HepG2 (cell line): Measurements from ENCODE around the gene RCC1.
A peak's percentile ranks its signal among the peaks of the same experiment; 100 is the strongest.
"Not testable (repeated sequence)": the region's sequence is repeated elsewhere in the genome, so short reads cannot be mapped to it uniquely, and the experiment has no call there.

ENCODE experiments used
- BRF2 ChIP-seq: sonication (generic); formaldehyde crosslinking; IDR thresholded peaks from 2 replicates; pipeline ENCODE4 v1.8.1; 2022; ENCODE audit warnings: mild to moderate bottlenecking, missing genetic modification reagents
- CTCF ChIP-seq: sonication (generic); formaldehyde crosslinking; IDR thresholded peaks from 2 replicates; pipeline ENCODE4 v1.5.0; 2020; ENCODE audit warnings: mild to moderate bottlenecking, missing genetic modification reagents, moderate library complexity
- EEA1 ChIP-seq: sonication (generic); formaldehyde crosslinking; IDR thresholded peaks from 2 replicates; pipeline ENCODE4 v1.5.1; 2020; ENCODE audit warnings: mild to moderate bottlenecking, missing genetic modification reagents, borderline replicate concordance
- FOXM1 ChIP-seq: sonication (generic); formaldehyde crosslinking; IDR thresholded peaks from 2 replicates; pipeline ENCODE4 v1.5.0; 2020; ENCODE audit warnings: missing genetic modification reagents
- HNF4A ChIP-seq: sonication (generic); formaldehyde crosslinking; IDR thresholded peaks from 2 replicates; pipeline ENCODE4 v1.4.0; 2020; ENCODE audit warnings: missing genetic modification reagents
- MEIS2 ChIP-seq: sonication (generic); formaldehyde crosslinking; IDR thresholded peaks from 2 replicates; pipeline ENCODE4 v1.9.0; 2021; ENCODE audit warnings: mild to moderate bottlenecking, missing genetic modification reagents
- MXI1 ChIP-seq: IDR thresholded peaks from 3 replicates; pipeline ENCODE4 v1.6.1; 2012; ENCODE audit warnings: low read depth, low read length, inconsistent platforms, borderline replicate concordance
- RAD21 ChIP-seq: fragments of 450-650 bp; formaldehyde crosslinking; IDR thresholded peaks from 2 replicates; pipeline ENCODE4 v1.5.0; 2020; ENCODE audit warnings: mild to moderate bottlenecking
- TCF7L2 ChIP-seq: IDR thresholded peaks from 2 replicates; pipeline ENCODE4 v1.6.1; 2011; ENCODE audit warnings: mild to moderate bottlenecking, low read depth, low read length, moderate library complexity
- ZBTB49 ChIP-seq: sonication (generic); formaldehyde crosslinking; IDR thresholded peaks from 2 replicates; pipeline ENCODE4 v1.4.0; 2020; ENCODE audit warnings: missing genetic modification reagents, borderline replicate concordance
- ZNF703 ChIP-seq: sonication (generic); formaldehyde crosslinking; IDR thresholded peaks from 2 replicates; pipeline ENCODE4 v1.5.1; 2020; ENCODE audit warnings: missing genetic modification reagents, mild to moderate bottlenecking, moderate library complexity, borderline replicate concordance

- TF ChIP-seq CTCF; BRF2 (CRISPR knock-in tag); TCF7L2; ZBTB49; MXI1; RAD21 (CRISPR knock-in tag); HNF4A; FOXM1 (CRISPR knock-in tag); ZNF703 (CRISPR knock-in tag); EEA1: not testable (repeated sequence)
- peak; percentile 68; the same call in 1 of the 2 replicates for TF ChIP-seq MEIS2 (CRISPR knock-in tag)
Observed at GRCh38 chr1:28586585-28587391, 80.9 kb downstream of the RCC1 start.
